ENCODE results near the gene IMPG1. TPM values are rescaled to one million over a fixed set of nuclear protein-coding genes. Genes with fewer than 3 reads are reported as not detected.

Gene IMPG1
- total and polyA plus RNA-seq, 10 of the 15 experiments (the other 5 are each of a cell fraction or from before 2014, with no cell fraction given), result not detected

- Histone ChIP-seq H3K27me3 (replicated peaks in 1 of 2; ENCODE audit: control insufficient read depth in 2 of 2, insufficient read depth in 2 of 2, low read length in 1 of 2) (peaks cover 0 to 2% of the 10 kb centered on the region in 2 experiments; a peak in 1 of 4 replicates), H3K4me2 (ENCODE audit: control insufficient read depth, insufficient read depth) (no peak overlapping the region), H4K20me1 (ENCODE audit: control insufficient read depth, insufficient read depth) (no peaks in the 10 kb centered on the region), H3K9me3 (replicated peaks; ENCODE audit: control insufficient read depth, insufficient read depth, low read length) (no peaks in the 10 kb centered on the region), H3K79me2 (ENCODE audit: control insufficient read depth, insufficient read depth, low read length) (no peaks in the 10 kb centered on the region), H3K9ac (ENCODE audit: control insufficient read depth, insufficient read depth, low read length) (no peak overlapping the region), H3K27ac (ENCODE audit: control insufficient read depth, insufficient read depth) (no peak overlapping the region), H2AFZ (ENCODE audit: control insufficient read depth, low read depth, low read length) (no peak overlapping the region), H3K4me3 (no peak overlapping the region), H3K4me1 (ENCODE audit: control insufficient read depth, insufficient read depth, low read length) (no peaks in the 10 kb centered on the region; the same call in 1 of the 2 replicates), H3K36me3 (ENCODE audit: control insufficient read depth in 2 of 2, insufficient read depth in 2 of 2, low read length in 1 of 2) (no peaks in the 10 kb centered on the region)
- ATAC-seq (peak; percentile 34; the same call in 2 of the 3 replicates), FAIRE-seq (no peak), DNase-seq (ENCODE audit: low read depth, low spot score) (no peak)
- CTCF ChIA-PET, result interaction anchor here (0.8 to 7.3 kb wide), 6 partner anchors 12 to 39 kb away, joined by 3 to 75 read pairs (median 4); no protein-coding TSS in a partner anchor
- POLR2A ChIA-PET, result no interaction called here
- WGBS (ENCODE audit: insufficient coverage, insufficient replicate concordance, low lambda C conversion rate, missing lambda C conversion rate), result 17% methylated on average over 5 of the region's 5 CpGs
- no TSS peak for BruUV-seq (replicated peaks)
- intact Hi-C loops (cut with micrococcal nuclease; ENCODE audit: unreplicated experiment), result loop anchor here (10.0 kb wide), 3 partner anchors 703 to 1533 kb away; partner anchors contain the start of gene HTR1B
- TF ChIP-seq MAX (IDR thresholded peaks at IDR 0.05; ENCODE audit: low read depth, low read length) (no peak), RAD21 (IDR thresholded peaks at IDR 0.05; ENCODE audit: insufficient read depth, low read depth, low read length) (peak; percentile 69), CTCF (IDR thresholded peaks at IDR 0.05 in 2 of 3, conservative IDR thresholded peaks at IDR 0.05 in 1 of 3; ENCODE audit: control insufficient read depth in 2 of 3, extremely low read depth in 1 of 3, insufficient read depth in 1 of 3, low read depth in 3 of 3, low read length in 3 of 3) (peak; percentile 39 to 46 (median 45); a peak in 4 of 6 replicates)
- RAD21 ChIA-PET (ENCODE audit: unreplicated experiment), result interaction anchor here (1.0 to 1.7 kb wide), 4 partner anchors 8 to 934 kb away, joined by 3 to 8 read pairs (median 4); no protein-coding TSS in a partner anchor
- in situ Hi-C loops (cut with MboI), result loop anchor here (10.0 to 25.0 kb wide), 2 partner anchors 930 to 1533 kb away; partner anchors contain the start of gene HTR1B
- SMC1A ChIA-PET (ENCODE audit: uncharacterized antibody, unreplicated experiment), result interaction anchor here (0.9 to 2.0 kb wide), 4 partner anchors 20 to 641 kb away, joined by 3 to 6 read pairs (median 3); no protein-coding TSS in a partner anchor
These were observed 140.4 kb downstream of the IMPG1 start for GRCh38 chr6:75932067-75932466.

Measured in GM12878 (cell line).